Osteocyte (in vitro differentiated cells): ENCODE measurements around the gene CHST12. TPM values are rescaled to one million over a fixed set of nuclear protein-coding genes. Genes with fewer than 3 reads are reported as not detected.

Experiments
- DNase-seq: peaks from one replicate; pipeline ENCODE4 v3.0.0; 2021; ENCODE audit warnings: mixed read lengths; ENCODE audit not compliant: unreplicated experiment; ENCODE audit errors: extremely low spot score
- H3K27ac Mint-ChIP-seq: one replicate; pipeline ENCODE4 v1.8.0; 2021; ENCODE audit warnings: mild to moderate bottlenecking, mixed read lengths; ENCODE audit not compliant: unreplicated experiment
- H3K27me3 Mint-ChIP-seq: one replicate; pipeline ENCODE4 v1.8.0; 2021; ENCODE audit warnings: mixed read lengths; ENCODE audit not compliant: unreplicated experiment
- H3K36me3 Mint-ChIP-seq: one replicate; pipeline ENCODE4 v1.8.0; 2021; ENCODE audit warnings: mixed read lengths; ENCODE audit not compliant: unreplicated experiment
- H3K4me1 Mint-ChIP-seq: one replicate; pipeline ENCODE4 v1.8.0; 2021; ENCODE audit warnings: mixed read lengths; ENCODE audit not compliant: unreplicated experiment
- H3K4me3 Mint-ChIP-seq: one replicate; pipeline ENCODE4 v1.8.0; 2021; ENCODE audit warnings: mild to moderate bottlenecking, moderate library complexity, mixed read lengths; ENCODE audit not compliant: unreplicated experiment
- H3K9me3 Mint-ChIP-seq: one replicate; pipeline ENCODE4 v1.8.0; 2021; ENCODE audit warnings: mixed read lengths; ENCODE audit not compliant: unreplicated experiment
- CTCF ChIP-seq: fragments of 200-600 bp; sonication (generic); IDR thresholded peaks from 2 replicates; pipeline ENCODE4 v1.5.0; 2021; ENCODE audit warnings: antibody characterized with exemption, mild to moderate bottlenecking, moderate library complexity
- total RNA-seq: library from RNA; stranded (reverse); gene quantifications from 2 replicates; pipeline ENCODE4 v1.2.1, GENCODE V29; 2021

Gene CHST12
- total RNA-seq, 1 donor from 2014 or later = 30.2 TPM

DNA sequence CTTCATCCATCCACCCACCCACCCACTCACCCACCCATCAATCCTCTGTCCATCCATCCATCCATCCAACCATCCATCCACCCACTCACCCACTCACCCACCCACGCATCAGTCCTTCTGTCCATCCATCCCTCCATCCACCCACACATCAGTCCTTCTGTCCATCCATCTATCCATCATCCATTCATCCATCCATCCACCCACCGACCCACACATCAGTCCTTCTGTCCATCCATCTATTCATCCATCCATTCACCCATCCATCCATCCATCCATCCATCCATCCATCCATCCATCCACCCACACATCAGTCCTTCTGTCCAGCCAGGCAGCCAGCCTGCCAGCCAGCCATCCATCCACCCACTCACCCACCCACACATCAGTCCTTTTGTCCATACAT is 88.6 kb downstream of the CHST12 start:
- Mint-ChIP-seq H3K4me1 (peaks cover 31% of the 10 kb centered on the region), H3K4me3 (no peak overlapping the region), H3K27ac (no peak overlapping the region), H3K27me3 (peaks cover 2% of the 10 kb centered on the region), H3K36me3 (no peaks in the 10 kb centered on the region), H3K9me3 (no peaks in the 10 kb centered on the region)
- no peak for TF ChIP-seq CTCF
- DNase-seq = no peak

DNA sequence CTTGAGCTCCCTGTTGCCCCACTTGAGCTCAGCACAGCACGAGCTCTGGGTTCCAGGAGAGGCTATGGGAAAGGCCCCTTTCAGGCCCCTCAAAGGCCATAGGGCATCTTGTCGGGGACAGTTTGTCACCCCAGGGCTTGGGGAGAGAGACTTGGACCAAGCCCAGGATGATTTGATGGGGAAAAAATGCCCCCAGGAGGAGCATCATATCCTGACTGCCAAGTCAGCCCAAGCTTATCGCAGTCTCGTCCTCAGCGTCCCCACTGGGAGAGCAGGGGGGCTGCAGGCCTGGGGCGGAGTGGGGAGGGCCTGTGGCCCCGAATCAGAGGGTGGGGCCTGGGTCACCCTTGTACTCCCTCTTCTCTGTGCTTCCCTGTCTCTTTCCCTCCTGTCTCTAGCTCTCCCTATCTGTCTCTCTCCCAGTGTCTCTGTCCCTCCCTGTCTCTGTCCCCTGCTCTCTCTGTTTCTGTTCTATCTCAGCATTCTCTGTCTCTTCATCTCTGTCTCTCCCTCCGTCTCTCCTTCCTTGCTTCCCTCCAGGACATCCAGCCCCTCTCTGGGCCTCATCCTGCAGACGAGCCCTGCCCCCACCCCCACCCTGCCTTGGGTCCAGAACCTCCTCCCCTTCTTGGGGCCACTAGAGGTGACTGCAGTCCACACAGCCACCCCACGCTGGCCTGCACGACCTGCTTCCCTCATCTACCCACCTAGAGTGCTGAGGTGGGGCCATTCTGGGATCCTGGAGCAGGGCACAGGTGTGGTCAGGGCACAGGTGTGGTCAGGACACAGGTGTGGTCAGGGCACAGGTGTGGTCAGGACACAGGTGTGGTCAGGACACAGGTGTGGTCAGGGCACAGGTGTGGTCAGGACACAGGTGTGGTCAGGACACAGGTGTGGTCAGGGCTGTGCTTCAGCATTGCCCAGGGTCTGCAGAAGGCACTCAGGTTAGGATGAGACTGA is 90.1 kb downstream of the CHST12 start:
- H3K27ac Mint-ChIP-seq = no peak overlapping the region
- H3K4me1 Mint-ChIP-seq = peaks cover 17% of the 10 kb centered on the region
- H3K9me3 Mint-ChIP-seq = no peaks in the 10 kb centered on the region
- peaks cover 2% of the 10 kb centered on the region for H3K27me3 Mint-ChIP-seq
- H3K4me3 Mint-ChIP-seq = no peak overlapping the region
- TF ChIP-seq CTCF = no peak
- DNase-seq = no peak
- H3K36me3 Mint-ChIP-seq = no peaks in the 10 kb centered on the region

- Mint-ChIP-seq H3K4me1 (peaks cover 9% of the 10 kb centered on the region), H3K4me3 (no peak overlapping the region), H3K36me3 (no peaks in the 10 kb centered on the region), H3K27me3 (peaks cover 2% of the 10 kb centered on the region), H3K27ac (no peak overlapping the region), H3K9me3 (no peaks in the 10 kb centered on the region)
- no peak for DNase-seq
- TF ChIP-seq CTCF = no peak
Observed at GRCh38 chr7:2494191-2495130, 91.0 kb downstream of the CHST12 start.

DNA sequence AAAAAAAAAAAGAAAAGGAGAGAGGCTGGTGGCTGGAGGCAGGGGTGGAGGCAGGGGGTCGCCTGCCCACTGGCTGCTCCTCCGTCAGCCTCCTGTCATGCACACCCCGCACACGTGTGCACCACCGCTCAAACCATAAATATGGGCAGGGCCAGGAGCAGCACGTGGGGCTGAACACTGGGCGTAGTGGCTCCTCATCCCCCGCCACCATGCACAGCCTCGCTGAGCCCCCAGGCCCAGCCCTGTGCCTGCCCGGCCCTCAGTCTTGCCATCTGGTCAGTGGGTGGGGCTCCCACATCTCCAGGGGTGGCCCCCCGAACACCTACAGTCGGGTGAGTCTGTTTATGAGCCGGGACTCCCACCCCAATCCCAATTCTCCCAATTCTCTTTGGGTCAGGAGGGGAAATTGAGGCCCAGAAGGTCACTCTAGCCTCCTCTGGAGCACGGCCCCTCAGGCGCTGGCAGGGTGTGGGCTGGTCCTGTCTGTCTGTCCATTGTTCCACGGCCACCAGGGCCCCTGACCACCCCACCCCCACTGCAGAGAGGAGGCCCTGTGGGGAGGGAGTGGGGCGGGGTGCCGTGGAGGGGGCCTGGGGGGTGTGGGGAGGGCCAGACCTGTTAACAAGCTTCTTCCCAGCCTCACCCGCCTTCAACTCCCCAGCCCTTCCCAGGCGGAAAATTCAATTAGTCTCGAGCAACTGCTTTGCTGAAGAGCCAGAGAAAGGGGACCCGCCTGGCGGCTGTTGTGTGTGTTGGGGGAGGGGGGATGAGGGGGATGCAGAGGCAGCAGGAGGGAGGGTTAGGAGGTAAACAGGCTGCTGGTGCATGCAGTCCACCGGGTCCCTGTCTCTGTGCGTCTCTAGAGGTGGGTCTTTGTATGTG is 92.2 kb downstream of the CHST12 start:
- H3K27ac Mint-ChIP-seq = no peak overlapping the region

More for the DNA sequence above, 92.2 kb downstream of the CHST12 start:
- Mint-ChIP-seq H3K4me3 (no peak overlapping the region), H3K4me1 (peaks cover 4% of the 10 kb centered on the region), H3K9me3 (no peaks in the 10 kb centered on the region), H3K27me3 (peaks cover 2% of the 10 kb centered on the region), H3K36me3 (no peaks in the 10 kb centered on the region)
- DNase-seq = no peak
- TF ChIP-seq CTCF = no peak
